ENCODE results near the gene VDAC2.
"Not testable (repeated sequence)": the region's sequence is repeated elsewhere in the genome, so short reads cannot be mapped to it uniquely, and the experiment has no call there.

- TF ChIP-seq CTCF, POLR2A (IDR thresholded peaks at IDR 0.05): not testable (repeated sequence)
Observed at GRCh38 chr10:75188522-75188921, 22.1 kb upstream of the VDAC2 start.
